Measurements from ENCODE around the gene SPATA6.
"Not testable (repeated sequence)": the region's sequence is repeated elsewhere in the genome, so short reads cannot be mapped to it uniquely, and the experiment has no call there.

Gene SPATA6

DNA sequence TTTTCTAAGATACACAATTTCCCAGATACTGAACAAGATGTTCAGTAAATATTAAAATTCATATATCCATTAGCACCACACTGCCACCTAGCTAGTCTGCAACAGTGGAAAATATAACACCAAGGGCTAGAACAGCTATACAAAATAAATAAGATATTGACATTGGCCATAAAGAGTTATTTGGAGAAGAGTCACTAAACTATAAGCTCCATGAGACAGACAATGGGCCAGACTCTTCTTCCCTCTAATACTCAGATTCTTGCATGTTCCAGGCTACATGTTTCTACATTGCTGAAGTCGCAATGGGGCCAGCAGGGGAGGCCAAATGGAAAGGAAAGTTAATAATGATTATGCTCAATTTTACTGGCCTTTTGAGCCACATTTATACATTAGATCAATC, 21.5 kb downstream of the SPATA6 start:
- DNase-seq: no peak

DNA sequence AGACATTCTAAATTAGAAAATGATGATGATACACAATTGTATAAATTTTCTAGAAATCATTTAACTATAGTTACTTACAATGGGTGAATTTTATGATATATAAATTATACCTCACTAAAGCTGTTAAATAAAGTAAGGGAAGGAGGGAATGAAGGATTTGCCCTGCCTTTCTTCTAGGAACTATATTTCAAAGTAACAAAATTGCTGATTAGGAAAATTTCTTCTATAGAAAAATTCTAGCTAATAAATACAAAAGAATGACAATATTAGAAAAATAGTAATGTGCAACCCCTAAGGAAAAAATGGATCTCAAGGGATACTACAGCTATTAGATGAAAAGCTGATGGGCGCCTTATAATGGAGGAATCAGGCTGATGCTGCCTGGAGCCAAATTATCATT, 23.1 kb downstream of the SPATA6 start:
- DNase-seq: no peak

DNA sequence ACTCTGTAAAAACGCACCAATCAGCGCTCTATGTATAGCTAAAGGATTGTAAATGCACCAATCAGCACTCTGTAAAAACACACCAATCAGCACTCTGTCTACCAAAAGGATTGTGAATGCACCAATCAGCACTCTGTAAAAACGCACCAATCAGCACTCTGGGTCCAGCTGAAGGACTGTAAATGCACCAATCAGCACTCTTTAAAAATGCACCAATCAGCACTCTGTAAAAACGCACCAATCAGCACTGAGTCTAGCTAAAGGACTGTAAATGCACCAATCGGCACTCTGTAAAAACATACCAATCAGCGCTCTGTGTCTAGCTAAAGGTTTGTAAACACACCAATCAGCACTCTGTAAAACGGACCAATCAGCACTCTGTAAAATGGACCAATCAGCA, 27.8 kb downstream of the SPATA6 start:
- not testable (repeated sequence) for DNase-seq

DNA sequence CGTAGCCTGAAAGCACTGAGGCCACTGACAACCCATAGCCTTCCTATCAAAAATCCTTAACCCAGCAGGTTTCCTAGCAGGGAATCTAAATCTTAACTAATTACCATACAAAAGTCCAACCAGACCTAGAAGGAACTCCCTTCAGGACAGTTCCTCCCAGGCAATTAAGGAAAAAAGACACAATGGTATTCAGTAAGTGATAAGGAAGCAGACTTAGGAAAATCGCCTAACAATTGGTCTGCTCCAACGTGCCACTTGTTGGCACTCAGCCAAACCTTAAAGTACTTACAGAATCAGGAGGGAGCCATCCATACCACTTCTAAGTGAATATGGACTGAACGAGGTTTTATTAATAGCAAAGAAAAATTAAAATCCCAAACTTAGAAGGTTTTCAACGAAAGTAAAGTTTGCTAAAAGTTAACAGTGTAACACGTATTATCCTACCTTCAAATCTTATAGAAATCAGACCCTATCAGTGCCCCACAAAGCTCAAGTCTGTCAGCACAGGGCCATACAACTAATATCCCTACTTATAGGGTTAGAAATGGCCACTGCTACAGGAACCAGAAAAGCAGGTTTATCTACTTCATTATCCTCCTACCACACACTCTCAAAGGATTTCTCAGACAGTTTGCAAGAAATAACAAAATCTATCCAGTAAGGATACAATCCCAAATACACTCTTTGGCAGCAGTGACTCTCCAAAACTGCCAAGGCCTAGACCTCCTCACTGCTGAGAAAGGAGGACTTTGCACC, 29.0 kb downstream of the SPATA6 start:
- DNase-seq: no peak

DNA sequence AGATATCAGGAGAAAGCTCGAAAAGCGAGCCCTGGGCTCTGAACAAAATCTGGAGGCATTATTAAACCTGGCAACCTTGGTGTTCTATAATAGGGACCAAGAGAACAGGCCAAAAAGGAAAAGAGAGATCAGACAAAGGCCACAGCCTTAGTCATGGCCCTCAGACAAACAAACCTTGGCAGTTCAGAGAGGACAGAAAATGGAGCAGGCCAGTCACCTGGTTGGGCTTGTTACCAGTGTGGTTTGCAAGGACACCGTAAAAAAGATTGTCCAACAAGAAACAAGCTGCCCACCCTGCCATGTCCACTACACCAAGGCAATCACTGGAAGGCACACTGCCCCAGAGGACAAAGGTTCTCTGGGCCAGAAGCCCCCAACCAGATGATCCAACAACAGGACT, 31.2 kb downstream of the SPATA6 start:
- not testable (repeated sequence) for DNase-seq

DNA sequence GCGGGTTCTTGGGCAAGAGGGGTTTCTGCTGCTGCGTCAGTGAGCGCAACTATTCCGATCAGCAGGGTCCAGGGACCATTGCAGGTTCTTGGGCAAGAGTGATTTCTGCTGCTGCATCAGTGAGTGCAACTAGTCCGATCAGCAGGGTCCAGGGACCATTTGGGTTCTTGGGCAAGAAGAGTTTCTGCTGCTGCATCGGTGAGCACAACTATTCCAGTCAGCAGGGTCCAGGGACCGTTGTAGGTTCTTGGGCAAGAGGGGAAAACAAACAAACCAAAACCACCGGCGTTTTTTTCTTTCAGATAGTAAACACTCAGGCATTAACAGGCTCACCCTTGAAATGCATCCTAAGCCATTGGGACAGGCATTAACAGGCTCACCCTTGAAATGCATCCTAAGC, 32.6 kb downstream of the SPATA6 start:
- DNase-seq: no peak

DNA sequence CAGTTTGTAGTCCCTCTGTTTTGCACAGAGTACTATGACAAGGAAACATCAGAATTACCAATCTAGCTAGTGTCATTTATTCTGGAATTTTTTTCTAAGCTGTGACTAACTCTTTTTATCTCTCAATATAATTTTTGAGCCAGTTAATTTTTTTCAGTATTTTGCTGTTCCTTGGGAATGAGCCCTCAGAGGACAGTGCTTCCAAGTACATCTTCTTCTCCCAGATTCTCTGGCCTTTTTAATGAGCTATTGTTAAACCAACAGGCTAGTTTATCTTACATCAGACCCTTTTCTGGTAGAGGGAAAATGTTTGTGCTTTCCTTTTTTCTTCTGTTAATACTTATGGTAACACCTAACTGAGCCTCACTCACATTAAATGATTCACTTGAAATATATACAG, 34.6 kb downstream of the SPATA6 start:
- DNase-seq: not testable (repeated sequence)

DNA sequence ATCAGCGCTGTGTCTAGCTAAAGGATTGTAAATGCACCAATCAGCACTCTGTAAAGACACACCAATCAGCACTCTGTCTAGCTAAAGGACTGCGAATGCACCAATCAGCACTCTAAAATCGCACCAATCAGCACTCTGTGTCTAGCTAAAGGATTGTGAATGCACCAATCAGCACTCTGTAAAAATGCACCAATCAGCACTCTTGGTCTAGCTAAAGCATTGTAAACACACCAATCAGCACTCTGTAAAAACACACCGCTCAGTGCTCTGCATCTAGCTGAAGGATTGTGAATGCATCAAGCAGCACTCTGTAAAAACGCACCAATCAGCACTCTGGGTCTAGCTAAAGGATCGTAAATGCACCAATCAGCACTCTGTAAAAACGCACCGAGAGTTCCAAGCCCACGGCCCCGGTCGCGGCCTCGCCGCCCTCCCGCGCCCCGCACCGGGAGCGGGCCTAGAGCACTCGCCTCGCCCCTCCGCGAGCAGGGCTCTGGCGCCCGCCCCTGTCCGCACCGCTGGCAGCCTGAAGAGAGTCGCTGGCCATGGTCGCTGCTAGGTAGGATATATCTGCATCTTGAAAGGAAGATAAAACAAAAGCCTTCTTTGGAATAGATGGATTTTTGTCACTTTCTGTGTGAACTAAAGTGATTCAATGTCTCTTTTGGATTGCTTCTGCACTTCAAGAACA, 36.5 kb downstream of the SPATA6 start:
- not testable (repeated sequence) for DNase-seq

DNA sequence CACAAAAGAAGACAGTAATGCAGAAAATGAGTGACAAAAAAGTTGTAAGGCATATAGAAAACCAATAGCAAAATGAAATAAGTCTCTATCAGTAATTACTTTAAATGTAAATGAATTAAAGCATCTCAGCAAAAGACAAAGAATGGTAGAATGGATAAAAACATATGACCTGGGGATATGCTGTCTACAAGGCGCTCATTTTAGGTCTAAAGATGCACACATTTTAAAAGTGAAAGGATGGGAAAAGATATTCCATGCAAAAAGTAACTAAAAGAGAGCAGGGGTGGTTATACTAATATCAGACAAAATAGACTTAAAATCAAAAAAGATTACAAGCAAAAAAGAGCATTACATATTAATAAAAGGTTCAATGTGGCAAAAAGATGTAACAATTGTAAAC, 41.2 kb downstream of the SPATA6 start:
- no peak for DNase-seq

DNA sequence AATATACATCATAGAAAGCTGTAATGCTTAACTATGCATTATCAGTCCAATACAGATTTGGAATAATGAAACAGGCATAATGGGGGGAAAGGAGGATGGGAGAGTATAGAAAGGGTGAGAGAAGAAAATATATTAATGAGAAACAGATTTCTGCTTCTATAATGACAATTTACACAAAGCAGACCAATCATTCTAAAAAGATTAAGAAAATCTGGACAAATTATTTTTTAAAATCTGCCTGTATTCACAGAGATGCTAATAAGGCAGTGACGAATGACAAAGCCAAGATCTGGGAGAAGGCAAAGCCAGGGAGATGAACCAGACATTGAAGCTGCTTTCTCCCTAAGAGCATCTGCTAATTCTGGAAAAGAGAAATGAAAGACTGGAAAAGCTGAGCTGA, 50.0 kb downstream of the SPATA6 start:
- DNase-seq: no peak

DNA sequence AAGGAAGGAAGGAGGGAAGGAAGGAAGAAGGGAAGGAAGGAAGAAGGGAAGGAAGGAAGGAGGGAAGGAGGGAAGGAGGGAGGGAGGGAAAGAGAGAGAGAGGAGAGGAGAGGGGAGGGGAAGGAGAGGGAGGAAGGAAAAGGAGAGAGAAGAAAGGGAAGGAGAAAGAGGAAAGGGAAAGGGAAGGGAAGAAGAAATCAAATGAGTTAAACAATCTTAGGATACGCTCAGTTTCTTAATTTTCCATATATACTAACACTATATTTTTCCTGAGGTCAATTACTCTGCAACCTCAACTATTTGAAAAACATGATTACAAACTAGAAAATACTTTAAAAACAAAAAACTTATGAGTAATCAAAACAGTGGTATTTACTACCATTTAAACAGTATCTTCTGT, 53.3 kb downstream of the SPATA6 start:
- DNase-seq: no peak

DNA sequence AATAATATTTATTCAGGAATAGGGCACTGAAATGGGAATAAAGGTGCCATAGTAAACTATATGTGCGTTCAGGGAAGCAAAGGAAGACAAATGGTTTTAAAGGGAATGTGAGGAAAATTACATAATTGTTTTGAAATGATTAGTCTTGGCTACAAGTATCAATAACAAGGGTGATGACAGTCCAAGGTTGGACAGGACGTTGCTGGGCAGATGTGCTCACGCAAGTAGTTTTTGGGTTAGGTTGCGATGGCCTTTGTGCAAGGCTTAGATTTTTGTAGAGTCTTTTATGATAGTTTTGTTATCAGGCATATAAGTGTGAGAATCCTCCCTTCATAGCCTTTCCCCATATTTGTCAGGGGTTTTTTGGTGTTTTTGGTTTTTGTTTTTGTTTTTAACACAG, 57.0 kb downstream of the SPATA6 start:
- no peak for DNase-seq

DNA sequence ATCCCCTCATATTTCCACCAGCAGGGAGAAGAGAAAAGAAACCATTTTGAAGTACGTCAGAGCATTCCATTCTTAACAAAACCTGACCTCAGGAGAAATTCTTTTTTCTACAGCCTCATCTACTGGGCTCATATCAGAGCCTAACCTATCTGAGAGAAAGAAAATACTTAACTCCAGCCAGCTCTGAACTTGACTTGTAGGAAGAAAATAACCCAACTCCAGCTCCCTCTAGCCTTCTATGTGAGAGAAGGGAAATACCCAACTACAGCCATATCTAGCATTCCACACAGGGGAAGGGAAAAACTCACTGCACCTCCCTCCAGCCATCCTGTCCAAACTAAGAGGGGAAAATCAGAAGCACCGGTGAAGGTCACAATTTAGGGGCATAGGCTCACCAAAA, 57.7 kb downstream of the SPATA6 start:
- no peak for DNase-seq

DNA sequence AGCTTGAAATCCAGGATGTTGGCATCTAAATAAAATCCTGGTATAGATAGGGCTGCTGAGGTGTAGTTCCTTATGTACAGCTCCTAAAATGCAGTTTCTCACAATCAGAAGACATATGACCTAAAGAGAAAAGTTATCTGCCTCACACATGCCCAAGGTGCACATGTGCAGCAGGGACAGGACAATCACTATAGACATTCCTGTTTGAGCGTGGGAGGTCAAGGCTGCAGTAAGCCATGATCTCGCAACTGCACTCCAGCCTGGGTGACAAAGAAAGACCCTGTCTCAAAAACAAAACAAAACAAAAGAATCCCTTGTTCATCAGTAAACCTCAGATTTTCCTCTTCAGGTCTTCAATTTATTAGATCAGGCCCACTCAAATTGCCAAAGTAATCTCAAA, 66.1 kb downstream of the SPATA6 start:
- DNase-seq: no peak

DNA sequence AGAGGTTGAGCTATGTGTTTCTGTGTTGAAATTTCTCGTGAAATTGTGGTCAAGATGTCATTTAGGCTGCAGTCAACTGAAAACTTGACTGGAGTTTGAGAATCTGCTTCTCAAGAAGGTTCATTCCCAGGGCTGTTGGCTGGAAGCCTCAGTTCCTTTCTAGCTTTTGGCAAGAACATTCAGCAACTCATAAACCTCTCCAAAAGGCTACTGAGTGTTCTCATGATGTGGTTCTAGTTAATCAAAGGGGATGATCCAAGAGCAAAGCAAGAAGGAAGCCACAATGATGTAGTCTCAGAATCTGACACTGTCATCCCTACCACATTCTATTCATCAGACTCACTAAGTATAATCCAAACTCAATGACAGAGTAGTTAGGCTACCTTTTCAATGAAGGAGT, 66.6 kb downstream of the SPATA6 start:
- no peak for DNase-seq

DNA sequence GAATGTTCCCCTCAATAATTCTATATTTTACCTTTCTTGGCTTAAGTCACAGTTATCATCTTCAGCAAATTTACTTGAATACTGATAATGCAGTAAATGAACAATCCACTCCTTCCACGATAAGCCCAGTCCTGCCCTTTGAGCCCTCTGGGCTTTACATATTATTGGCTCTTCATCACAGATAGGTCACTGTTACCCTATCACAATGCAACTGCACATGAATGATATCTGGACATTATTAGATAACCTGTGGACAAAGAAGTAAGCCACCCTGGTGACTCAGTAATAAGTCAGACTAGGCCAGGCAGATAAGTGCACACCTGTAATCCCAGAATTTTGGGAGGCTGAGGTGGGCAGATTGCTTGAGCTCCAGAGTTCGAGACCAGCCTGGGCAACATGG, 69.4 kb downstream of the SPATA6 start:
- no peak for DNase-seq

DNA sequence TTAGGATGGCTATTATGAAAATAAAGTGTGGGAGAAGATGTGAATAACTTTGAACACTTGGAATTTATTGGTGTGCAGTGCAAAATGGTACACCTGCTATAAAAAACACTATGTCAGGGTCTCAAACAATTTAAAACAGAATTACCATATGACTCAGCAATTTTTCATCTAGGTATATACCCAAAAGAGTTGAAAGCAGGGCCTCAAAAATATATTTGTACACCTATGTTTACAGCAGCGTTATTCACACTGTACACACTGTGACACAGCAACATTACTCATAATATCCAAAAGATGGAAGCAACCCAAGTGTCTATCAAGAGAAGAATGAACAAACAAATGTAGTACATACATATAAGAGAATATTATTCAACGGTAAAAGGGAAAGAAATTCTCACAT, 75.8 kb downstream of the SPATA6 start:
- no peak for DNase-seq

DNA sequence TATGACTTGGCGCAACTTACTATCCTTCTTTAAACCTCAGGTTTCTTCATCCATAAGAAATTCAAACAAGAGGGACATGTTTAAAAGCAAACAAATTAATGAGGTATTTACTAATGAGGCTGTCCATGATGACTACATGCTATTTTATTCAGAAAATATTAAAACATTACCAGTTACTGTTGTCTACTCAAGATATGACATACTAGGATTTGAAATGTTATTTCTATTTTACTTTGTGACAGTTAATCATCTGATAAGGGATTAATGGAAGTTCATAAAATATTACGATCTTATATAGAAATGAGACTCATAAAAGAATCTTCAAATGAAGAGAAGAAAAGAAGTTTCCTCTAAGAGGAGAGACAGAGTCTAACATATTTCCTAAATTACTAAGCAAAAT, 80.1 kb downstream of the SPATA6 start:
- DNase-seq: no peak

DNA sequence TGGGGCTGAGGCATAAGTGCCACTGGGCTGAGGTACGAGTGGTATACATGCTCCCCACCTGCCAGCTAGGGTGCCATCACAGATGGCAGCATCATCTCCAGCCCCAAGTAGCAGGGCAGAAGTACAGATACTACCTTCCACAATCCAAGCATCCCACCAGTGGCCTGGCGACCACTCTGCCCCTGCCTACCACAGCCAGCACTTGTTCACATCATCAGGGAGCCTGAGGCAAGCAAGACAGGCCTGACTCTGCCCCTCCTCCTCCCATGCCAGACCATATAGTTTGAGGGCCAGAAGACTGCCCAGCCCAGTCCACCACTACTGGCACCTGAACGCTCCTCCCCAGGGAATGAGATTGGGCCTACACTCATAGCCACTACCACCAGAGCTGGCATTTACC, 84.6 kb downstream of the SPATA6 start:
- DNase-seq: no peak

DNA sequence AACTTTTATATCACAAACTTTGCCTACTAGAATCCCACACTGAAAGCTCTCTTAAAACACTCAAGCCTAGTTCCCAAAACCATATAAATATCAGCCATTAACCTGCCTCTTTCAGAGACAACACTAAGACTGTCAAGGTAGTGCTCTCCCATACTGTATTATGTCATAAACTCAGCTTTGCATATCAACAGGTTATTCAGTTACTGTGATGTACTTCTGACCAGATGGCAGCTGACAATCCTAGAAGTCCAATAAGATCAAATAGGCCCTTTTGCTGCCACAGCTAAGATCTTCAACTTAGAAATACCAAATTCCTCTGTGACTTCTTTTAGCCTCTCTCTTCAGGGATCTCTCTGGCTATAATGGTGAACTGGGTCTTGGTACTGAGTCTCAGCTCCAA, 97.2 kb downstream of the SPATA6 start:
- no peak for DNase-seq

DNA sequence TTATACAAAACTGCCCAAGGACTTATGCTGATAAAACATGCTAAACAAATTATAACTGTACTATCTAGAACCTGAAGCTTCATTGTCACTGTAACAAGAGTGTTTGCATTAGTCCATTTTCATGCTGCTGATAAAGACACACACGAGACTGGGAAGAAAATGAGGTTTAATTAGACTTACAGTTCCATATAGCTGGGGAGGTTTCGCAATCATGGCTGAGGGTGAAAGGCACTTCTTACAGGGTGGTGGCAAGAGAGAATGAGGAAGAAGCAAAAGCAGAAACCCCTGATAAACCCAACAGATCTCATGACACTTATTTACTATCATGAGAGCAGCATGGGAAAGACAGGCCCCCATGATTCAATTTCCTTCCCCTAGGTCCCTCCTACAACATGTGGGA, 100.4 kb downstream of the SPATA6 start:
- no peak for DNase-seq

DNA sequence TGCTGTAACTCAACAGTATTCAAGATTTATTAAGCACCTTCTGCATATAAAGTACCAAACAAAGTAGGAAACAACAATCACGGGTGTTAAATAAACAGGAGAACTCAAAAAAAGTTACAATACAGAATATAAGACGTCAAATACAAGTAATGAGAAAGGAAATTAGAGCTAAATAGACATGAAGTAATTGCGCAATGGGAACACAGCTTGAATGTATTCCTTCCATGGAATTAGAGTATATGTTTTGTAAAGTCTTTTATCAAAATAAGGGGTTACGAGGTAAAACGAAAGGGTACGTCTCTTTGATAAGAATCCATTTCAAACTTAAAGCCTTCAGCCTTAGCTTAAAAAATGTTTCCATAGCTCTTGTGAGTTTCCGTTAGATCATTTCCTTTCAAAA, 109.1 kb downstream of the SPATA6 start:
- no peak for DNase-seq

DNA sequence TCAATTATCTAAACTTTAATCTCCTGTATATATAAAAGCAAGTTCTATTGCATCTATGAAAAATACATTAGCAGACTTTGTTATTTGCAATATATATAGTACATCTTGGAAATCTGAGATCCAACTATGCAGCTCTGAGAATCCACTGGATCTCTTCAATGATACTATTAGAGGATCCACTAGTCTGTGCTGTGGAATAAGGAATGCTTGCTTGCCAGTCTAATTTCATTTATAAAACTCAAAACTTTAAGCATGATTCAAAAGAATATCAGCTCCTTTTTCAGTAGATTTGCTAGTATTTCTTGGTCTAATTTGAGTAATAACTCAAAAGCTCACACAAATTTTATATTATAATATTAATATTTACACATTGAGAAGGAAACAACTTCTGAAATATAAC, 115.1 kb downstream of the SPATA6 start:
- no peak for DNase-seq

DNA sequence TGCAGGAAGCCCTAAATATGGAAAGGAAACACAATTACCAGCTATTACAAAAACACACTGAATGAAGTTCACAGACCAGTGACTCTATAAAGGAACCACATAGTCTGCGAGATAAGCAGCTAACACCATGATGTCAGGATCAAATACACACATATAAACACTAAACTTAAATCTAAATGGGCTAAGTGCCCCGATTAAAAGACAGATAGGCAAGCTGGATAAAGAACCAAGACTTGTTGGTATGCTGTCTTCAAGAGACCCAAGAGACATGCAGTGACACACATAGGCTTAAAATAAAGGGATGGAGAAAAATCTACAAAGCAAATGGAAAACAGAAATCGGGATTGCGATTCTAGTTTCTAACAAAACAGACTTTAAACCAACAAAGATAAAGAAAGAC, 127.6 kb downstream of the SPATA6 start:
- no peak for DNase-seq

DNA sequence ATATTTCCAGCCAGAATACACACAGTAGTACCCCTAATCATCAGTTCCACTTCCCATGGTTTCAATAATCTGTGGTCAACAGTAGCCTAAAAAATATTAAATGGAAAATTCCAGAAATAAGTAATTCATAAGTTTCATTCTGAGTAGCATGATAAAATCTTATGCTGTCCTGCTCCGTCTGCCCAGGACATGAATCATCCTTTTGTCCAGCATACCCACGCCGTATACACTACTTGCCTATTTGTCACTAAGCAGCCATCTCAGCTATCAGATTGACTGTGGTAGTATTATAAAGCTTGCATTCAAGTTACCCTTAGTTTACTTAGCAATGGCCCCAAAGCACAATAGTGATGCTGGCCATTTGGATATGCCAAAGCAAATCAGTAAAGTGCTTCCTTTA, 130.8 kb downstream of the SPATA6 start:
- DNase-seq: no peak
